Fibroblast of lung (primary cell): ENCODE measurements around the gene ITGA3.

ENCODE experiments used
- EZH2 ChIP-seq: IDR thresholded peaks from 2 replicates; pipeline ENCODE4 v1.5.1; 2012; ENCODE audit warnings: low read length, control low read depth, mild to moderate bottlenecking; ENCODE audit errors: missing control alignments
- TF ChIP-seq, protein P1 (sequence below), 2 donors: IDR thresholded peaks in 1 of 2; conservative IDR thresholded peaks in 1 of 2; 1 replicate in 1 of 2; 2 replicates in 1 of 2; pipeline ENCODE4 v1.5.1; 2011 to 2012; ENCODE audit warnings: low read length in 2 of 2, control low read depth in 1 of 2, inconsistent platforms in 1 of 2, low read depth in 1 of 2, mild to moderate bottlenecking in 1 of 2

DNA sequence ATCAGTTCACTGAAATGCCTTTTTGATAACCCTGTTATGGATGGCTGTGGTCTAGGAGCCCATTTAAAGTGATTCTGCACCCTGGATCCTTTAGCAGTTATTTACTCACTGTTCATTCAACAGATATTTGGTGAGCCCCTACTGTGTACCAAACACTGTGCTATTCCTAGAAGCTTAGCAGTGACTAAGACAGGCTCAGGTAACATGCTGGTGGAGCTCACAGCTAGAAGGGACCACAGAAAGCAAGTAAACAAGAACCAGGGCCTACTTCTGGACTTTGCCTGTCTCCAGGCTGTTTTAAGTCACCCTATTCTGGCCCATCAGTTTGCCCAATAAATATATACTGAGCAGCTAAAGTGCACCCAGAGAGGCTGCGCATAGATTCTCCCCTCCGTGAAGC is 11.1 kb downstream of the ITGA3 start:
- TF ChIP-seq, protein P1, sequence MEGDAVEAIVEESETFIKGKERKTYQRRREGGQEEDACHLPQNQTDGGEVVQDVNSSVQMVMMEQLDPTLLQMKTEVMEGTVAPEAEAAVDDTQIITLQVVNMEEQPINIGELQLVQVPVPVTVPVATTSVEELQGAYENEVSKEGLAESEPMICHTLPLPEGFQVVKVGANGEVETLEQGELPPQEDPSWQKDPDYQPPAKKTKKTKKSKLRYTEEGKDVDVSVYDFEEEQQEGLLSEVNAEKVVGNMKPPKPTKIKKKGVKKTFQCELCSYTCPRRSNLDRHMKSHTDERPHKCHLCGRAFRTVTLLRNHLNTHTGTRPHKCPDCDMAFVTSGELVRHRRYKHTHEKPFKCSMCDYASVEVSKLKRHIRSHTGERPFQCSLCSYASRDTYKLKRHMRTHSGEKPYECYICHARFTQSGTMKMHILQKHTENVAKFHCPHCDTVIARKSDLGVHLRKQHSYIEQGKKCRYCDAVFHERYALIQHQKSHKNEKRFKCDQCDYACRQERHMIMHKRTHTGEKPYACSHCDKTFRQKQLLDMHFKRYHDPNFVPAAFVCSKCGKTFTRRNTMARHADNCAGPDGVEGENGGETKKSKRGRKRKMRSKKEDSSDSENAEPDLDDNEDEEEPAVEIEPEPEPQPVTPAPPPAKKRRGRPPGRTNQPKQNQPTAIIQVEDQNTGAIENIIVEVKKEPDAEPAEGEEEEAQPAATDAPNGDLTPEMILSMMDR (conservative IDR thresholded peaks at IDR 0.05 in 1 of 2, IDR thresholded peaks at IDR 0.05 in 1 of 2; ENCODE audit: low read depth in 1 of 2, low read length in 2 of 2), result no peak
- TF ChIP-seq EZH2, result no peak
